ENCODE results near the gene PADI6.
A peak's percentile ranks its signal among the peaks of the same experiment; 100 is the strongest.

PADI6 gene

DNA sequence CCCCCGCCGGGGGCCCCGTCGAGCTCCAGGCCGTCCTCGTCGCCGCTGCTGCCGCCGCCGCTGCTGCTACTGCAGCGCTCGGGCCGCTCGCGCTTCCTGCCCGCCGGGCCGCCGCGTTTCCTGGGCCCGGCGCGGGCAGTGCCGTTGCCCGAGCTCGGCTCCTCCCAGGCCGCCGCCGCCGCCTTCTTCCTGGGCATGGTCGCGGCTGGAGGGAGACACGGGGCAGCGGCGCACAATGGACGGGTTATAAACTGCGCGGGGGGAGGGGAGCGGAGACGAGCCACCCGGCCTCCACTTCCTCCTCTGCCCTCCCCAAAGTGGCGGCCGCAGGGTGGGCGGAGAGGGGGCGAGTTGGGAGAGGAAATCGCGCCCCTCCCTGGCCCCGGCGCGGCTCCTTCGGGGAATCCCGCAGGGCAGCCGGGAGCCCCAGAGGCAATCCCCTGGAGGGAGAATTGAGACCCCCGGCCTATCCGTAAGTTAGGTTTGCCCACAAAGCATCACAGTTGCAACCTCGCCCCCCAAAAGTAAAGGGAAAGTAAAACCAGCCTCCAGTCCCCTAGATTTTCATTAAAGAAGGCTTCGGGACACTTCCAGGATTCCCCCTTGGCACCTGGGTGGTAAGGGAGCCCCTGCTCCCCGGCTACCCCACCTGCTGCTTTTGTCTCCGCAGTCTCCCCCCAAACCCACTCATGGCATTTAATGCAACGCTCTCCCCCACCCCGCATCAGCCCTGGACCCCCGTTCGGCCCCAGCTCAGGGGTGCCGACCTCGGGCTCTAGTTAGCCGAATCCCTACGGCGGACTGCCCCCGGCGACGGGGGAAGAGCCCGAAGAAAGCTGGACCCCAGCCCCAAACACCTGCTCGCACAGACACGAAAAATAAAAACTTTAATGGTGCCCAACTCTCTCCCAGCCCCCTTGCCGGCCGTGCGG, 66.6 kb downstream of the PADI6 start:
- TF ChIP-seq, protein P1, sequence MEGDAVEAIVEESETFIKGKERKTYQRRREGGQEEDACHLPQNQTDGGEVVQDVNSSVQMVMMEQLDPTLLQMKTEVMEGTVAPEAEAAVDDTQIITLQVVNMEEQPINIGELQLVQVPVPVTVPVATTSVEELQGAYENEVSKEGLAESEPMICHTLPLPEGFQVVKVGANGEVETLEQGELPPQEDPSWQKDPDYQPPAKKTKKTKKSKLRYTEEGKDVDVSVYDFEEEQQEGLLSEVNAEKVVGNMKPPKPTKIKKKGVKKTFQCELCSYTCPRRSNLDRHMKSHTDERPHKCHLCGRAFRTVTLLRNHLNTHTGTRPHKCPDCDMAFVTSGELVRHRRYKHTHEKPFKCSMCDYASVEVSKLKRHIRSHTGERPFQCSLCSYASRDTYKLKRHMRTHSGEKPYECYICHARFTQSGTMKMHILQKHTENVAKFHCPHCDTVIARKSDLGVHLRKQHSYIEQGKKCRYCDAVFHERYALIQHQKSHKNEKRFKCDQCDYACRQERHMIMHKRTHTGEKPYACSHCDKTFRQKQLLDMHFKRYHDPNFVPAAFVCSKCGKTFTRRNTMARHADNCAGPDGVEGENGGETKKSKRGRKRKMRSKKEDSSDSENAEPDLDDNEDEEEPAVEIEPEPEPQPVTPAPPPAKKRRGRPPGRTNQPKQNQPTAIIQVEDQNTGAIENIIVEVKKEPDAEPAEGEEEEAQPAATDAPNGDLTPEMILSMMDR (IDR thresholded peaks at IDR 0.05; ENCODE audit: insufficient read depth, low read depth, low read length, missing control alignments): no peak
- peak; percentile 88 for DNase-seq (ENCODE audit: low read depth)
- peak overlapping the region; percentile 88 for H3K4me3 ChIP-seq (ENCODE audit: low read depth, low read length)

DNA sequence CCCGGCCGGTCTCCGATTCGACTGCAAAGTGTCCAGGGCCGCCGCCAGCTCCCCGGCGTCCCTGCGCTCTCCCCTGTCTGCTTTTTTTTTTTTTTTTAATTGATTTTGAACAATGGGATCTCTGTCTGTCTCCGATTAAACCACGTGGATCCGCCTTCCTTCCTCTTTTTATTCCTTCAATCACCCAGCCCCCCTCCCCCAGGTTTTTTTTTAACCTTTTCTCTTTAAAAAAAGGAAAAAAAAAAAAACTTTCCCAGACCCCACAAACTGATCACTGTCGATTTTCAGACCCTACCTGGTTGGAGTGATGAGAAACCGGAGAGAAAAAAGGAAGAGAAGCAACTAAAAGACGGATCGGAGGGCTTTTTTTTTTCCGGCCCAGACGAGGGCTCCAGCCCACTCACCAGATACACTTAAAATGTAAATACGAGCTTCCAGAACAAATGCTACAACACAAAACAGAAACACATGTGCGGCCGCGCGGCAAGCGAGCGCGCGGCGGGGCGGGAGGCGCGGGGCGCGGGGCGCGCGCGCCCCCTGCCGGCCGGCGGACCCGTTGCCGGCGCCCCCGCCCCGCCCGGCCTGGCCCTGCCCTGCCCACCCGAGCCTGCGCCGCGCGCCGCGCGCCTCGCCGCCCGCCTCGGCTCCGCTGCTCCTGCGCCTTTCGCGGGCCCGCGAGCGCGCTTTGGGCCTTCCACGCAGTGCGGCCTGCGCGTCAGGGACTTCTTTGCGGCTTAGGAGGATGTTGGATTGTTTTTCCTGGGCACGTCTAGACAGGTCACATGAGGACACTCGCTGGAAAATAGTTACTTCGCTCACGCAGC, 67.5 kb downstream of the PADI6 start, which contains the start of gene RCC2:
Gene RCC2, minus strand, starts transcription at position 428 of the 824 bp plus-strand sequence. CDS start 1,163 bp downstream, outside the sequence.
- peak within 1 kb of the TSS; percentile 88 for H3K4me3 ChIP-seq (ENCODE audit: low read depth, low read length)
- TF ChIP-seq, protein P1 (IDR thresholded peaks at IDR 0.05; ENCODE audit: insufficient read depth, low read depth, low read length, missing control alignments): peak; percentile 32
- peak; percentile 83 for DNase-seq (ENCODE audit: low read depth)

DNA sequence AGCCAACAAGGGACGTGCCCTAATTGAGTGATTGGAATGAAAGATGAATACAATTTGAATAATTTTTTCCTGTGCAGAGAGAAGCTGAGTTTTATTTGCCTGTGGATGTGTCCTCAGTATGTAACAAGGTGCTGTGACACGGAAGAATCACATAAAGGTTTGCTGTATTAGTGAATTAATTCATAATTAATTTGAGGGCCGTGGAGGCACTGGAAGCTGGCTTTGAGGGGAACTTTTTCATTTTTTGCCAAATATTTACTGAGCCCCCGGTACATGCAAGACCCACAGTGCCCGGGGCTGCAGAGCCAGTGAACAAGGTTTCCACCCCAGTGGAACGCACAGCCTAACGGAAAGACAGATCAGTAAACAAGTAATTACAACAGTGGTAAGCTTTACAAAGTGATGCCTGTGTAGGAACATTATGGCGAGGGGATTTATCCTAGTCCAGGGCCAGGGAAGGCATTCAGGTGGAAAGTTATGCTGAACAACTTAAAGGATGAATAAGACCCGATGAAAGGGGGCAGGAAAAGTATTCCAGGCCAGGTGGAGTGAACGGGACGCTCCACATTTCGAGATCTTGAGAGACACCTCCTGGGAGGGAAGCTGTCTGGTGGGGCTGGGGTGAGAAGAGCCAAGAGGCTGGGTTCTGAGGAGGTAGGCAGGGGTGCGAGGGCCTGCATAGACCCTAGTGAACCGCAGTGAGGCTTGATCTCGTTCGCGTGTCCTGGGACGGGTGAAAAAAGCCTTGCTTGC, 68.3 kb downstream of the PADI6 start:
- no peak for DNase-seq (ENCODE audit: low read depth)
- TF ChIP-seq, protein P1 (IDR thresholded peaks at IDR 0.05; ENCODE audit: insufficient read depth, low read depth, low read length, missing control alignments): no peak

GRCh38 chr1:17440827-17441168, 68.8 kb downstream of the PADI6 start:
- DNase-seq (ENCODE audit: low read depth): no peak
- no peak overlapping the region for H3K4me3 ChIP-seq (ENCODE audit: low read depth, low read length)
- TF ChIP-seq, protein P1 (IDR thresholded peaks at IDR 0.05; ENCODE audit: insufficient read depth, low read depth, low read length, missing control alignments): no peak

More for the DNA sequence above, 68.3 kb downstream of the PADI6 start:
- peak overlapping the region; percentile 57 for H3K4me3 ChIP-seq (ENCODE audit: low read depth, low read length)

DNA sequence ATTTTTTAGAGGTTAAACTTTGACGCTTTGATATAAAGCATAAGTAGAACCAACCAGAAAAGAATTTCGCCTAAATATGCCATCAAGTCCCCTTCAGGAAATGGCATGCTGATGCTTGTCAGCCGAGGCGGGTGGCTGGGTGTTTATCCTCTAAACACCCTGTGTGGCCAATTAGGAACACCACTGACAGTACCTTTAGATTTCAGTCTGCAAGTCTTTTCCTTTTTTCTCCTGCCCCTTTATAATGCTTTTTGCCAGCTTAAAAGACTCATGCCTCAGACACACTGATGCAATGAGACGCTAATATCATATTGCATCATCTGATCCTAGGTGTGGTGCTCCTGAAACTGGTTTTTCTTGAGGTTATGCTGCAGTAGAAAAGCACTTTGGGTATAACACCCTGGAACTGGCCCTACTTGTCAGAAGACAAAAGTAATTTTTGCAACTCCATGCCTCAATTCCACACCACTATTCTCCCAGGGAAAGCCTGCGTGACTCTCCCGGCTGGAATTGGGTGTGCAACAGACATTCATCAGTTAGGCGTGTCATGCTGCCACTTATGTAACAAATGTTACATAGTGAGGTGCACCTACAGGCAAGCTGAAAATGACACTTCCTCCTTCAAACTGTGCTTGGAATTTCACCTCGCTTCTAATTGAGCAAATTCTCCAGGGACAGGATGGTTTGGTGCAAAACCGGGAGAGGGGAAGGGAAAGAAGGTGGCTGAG, 69.4 kb downstream of the PADI6 start:
- DNase-seq (ENCODE audit: low read depth): peak; percentile 42
- no peak overlapping the region for H3K4me3 ChIP-seq (ENCODE audit: low read depth, low read length)

More for the DNA sequence above, 69.4 kb downstream of the PADI6 start:
- TF ChIP-seq, protein P1 (IDR thresholded peaks at IDR 0.05; ENCODE audit: insufficient read depth, low read depth, low read length, missing control alignments): no peak

Measured in GM12865 (cell line).